K562 (cell line): Measurements from ENCODE around the gene MBP. TPM values are rescaled to one million over a fixed set of nuclear protein-coding genes. Genes with fewer than 3 reads are reported as not detected.

Source experiments
- ATAC-seq: fragments of 200-7000 bp; cut with Tn5 transposase; 3 replicates; pipeline ENCODE4 v1.9.1; 2020; ENCODE audit warnings: moderate library complexity
- BruUV-seq: library from RNA; stranded (reverse); fragments of 400-500 nt; replicated peaks from 2 replicates; lab custom pipeline; 2021; lab: Mats Ljungman, UMichigan
- CTCF ChIA-PET: fragments of 300-600 bp; formaldehyde crosslinking; extraction: SDS; loops from one replicate; lab custom pipeline; 2021; ENCODE audit warnings: low intra/inter-chr PET ratio; lab: Yijun Ruan, JAX
- POLR2A ChIA-PET: fragments of 300-600, 350-650 bp; sonication (Branson Sonifier 250); formaldehyde crosslinking; extraction: SDS; loops from one replicate; lab custom pipeline; 2021; ENCODE audit warnings: antibody characterized with exemption, inconsistent platforms; lab: Yijun Ruan, JAX
- DNase-seq, 4 experiments: peaks; one replicate each; pipeline versions ENCODE4 v3.0.0 to v3.0.0-alpha.2; 2011 to 2018; ENCODE audit warnings: low spot score in 3 of 4, mixed read lengths in 3 of 4; ENCODE audit errors: extremely low read depth in 1 of 4
- FAIRE-seq: peaks from 2 replicates; lab custom pipeline; 2011; peaks lifted over from hg19 to GRCh38; lab: Jason Lieb, UNC
- H2AFZ ChIP-seq: 2 replicates; pipeline ENCODE4 v1.6.0; 2011; ENCODE audit warnings: low read depth, low read length, control low read depth, inconsistent platforms
- H3K27ac ChIP-seq: fragments of 200-600 bp; 3 replicates; pipeline ENCODE4 v1.8.0; 2011; ENCODE audit warnings: low read depth, mild to moderate bottlenecking, control low read depth, inconsistent platforms, low read length, moderate library complexity, mixed read lengths; ENCODE audit errors: extremely low read depth
- H3K27me3 ChIP-seq, 2 experiments: fragments of 300-600 bp in 1 of 2; 2 replicates in 1 of 2; 3 replicates in 1 of 2; pipeline versions ENCODE4 v1.6.0 to v1.8.0; 2011; ENCODE audit warnings: inconsistent platforms in 2 of 2, low read length in 2 of 2, mild to moderate bottlenecking in 1 of 2, mixed read lengths in 1 of 2, moderate library complexity in 1 of 2; ENCODE audit not compliant: control insufficient read depth in 2 of 2, insufficient read depth in 2 of 2
- H3K36me3 ChIP-seq: fragments of 300-600 bp; 3 replicates; pipeline ENCODE4 v1.8.0; 2011; ENCODE audit warnings: mild to moderate bottlenecking, low read length, inconsistent platforms; ENCODE audit not compliant: control insufficient read depth, insufficient read depth
- H3K4me1 ChIP-seq, 2 experiments: fragments of 200-600 bp in 1 of 2; replicated peaks in 1 of 2; 2 replicates in 1 of 2; 3 replicates in 1 of 2; pipeline versions ENCODE4 v1.5.1 to v1.8.0; 2011; ENCODE audit warnings: inconsistent platforms in 2 of 2, low read length in 2 of 2, mild to moderate bottlenecking in 1 of 2, mixed read lengths in 1 of 2, moderate library complexity in 1 of 2; ENCODE audit not compliant: control insufficient read depth in 2 of 2, insufficient read depth in 2 of 2
- H3K4me2 ChIP-seq: 2 replicates; pipeline ENCODE4 v1.6.1; 2011; ENCODE audit warnings: low read length, control low read depth, inconsistent platforms, mixed read lengths; ENCODE audit not compliant: insufficient read depth
- H3K4me3 ChIP-seq: fragments of 200-600 bp; sonication (generic), shearing (Covaris generic); 2 replicates; pipeline ENCODE4 v1.5.1; 2016; ENCODE audit warnings: control low read depth, inconsistent platforms
- H3K79me2 ChIP-seq: fragments of 200-600 bp; 3 replicates; pipeline ENCODE4 v1.8.0; 2011; ENCODE audit warnings: low read length, inconsistent platforms; ENCODE audit not compliant: control insufficient read depth, insufficient read depth
- H3K9ac ChIP-seq, 2 experiments: 2 replicates each; pipeline versions ENCODE4 v1.6.0 to v1.6.1; 2011; ENCODE audit warnings: low read depth in 2 of 2, low read length in 2 of 2, control low read depth in 1 of 2, inconsistent platforms in 1 of 2, mild to moderate bottlenecking in 1 of 2, mixed read lengths in 1 of 2; ENCODE audit not compliant: insufficient read depth in 1 of 2
- H3K9me1 ChIP-seq: one replicate; pipeline ENCODE4 v1.6.0; 2011; ENCODE audit warnings: inconsistent platforms, mild to moderate bottlenecking, low read length, moderate library complexity; ENCODE audit not compliant: control insufficient read depth, insufficient read depth
- H3K9me3 ChIP-seq: replicated peaks from 2 replicates; pipeline ENCODE4 v1.5.1; 2011; ENCODE audit warnings: low read depth, low read length, inconsistent platforms; ENCODE audit not compliant: control insufficient read depth, insufficient read depth
- H4K20me1 ChIP-seq: replicated peaks from 2 replicates; pipeline ENCODE4 v1.6.1; 2011; ENCODE audit warnings: low read length, inconsistent platforms, mixed read lengths; ENCODE audit not compliant: control insufficient read depth, insufficient read depth
- KLF16 ChIP-seq: IDR thresholded peaks from 2 replicates; pipeline ENCODE4 v1.6.1; 2016; ENCODE audit warnings: antibody characterized with exemption
- MEF2D ChIP-seq: conservative IDR thresholded peaks from 2 replicates; pipeline ENCODE4 v1.6.1; 2016; ENCODE audit warnings: low read depth, missing genetic modification characterization, missing compliant biosample characterization
- OTX1 ChIP-seq: fragments of 450-650 bp; formaldehyde crosslinking; IDR thresholded peaks from 2 replicates; pipeline ENCODE4 v1.4.0; 2022; ENCODE audit warnings: mild to moderate bottlenecking
- ZNF316 ChIP-seq: fragments of 450-650 bp; IDR thresholded peaks from 2 replicates; pipeline ENCODE4 v1.6.1; 2016
- ZSCAN29 ChIP-seq: fragments of 450-650 bp; IDR thresholded peaks from 2 replicates; pipeline ENCODE4 v1.6.1; 2017
- WGBS: fragments of 100-300 bp; shearing (Covaris generic); methylation state at CpG from one replicate; pipeline ENCODE4 v1.1.6; 2016; ENCODE audit warnings: low coverage, mixed read lengths; ENCODE audit not compliant: insufficient coverage; ENCODE audit errors: missing lambda C conversion rate; 5-methylcytosine and 5-hydroxymethylcytosine counted together
- in situ Hi-C: fragments of 300-500 bp; cut with MboI; formaldehyde crosslinking; loops from 4 replicates; pipeline ENCODE4 v1.15.0; 2018; ENCODE audit warnings: inconsistent platforms, mixed read lengths
- intact Hi-C: fragments of 100-400 bp; cut with micrococcal nuclease; formaldehyde crosslinking; loops from 2 replicates; pipeline ENCODE4 v1.14.2; 2022
- polyA plus RNA-seq, 8 experiments: library from polyadenylated mRNA; depleted of rRNA in 4 of 8; stranded (reverse) in 5 of 8; unstranded in 3 of 8; fragments of >200 nt; fragmentation: Nextera tagmentation in 2 of 8; fragmentation: Illumina TruSeq in 1 of 8; extraction: Ambion mirVana in 2 of 8; extraction: Trizol in 1 of 8; gene quantifications; 2 replicates each; pipeline versions ENCODE4 v1.2.1 to v1.2.3, GENCODE V29; 2011 to 2014; ENCODE audit warnings: inconsistent platforms in 1 of 8, missing spikeins in 1 of 8
- total RNA-seq, 7 experiments: library from RNA; depleted of rRNA in 6 of 7; stranded (reverse); fragments of >200 nt in 6 of 7; fragmentation: Illumina TruSeq in 2 of 7; extraction: Trizol in 2 of 7; gene quantifications; 2 replicates each; pipeline versions ENCODE4 v1.2.1 to v1.2.3, GENCODE V29; 2011 to 2021; ENCODE audit warnings: low replicate concordance in 1 of 7
- TF ChIP-seq, protein P1 (sequence below): sonication (generic); formaldehyde crosslinking; IDR thresholded peaks from 2 replicates; pipeline ENCODE4 v1.8.1; 2023; ENCODE audit warnings: mild to moderate bottlenecking, missing genetic modification reagents
- TF ChIP-seq, protein P2 (sequence below): fragments of 250-450 bp; sonication (Bioruptor Pico); IDR thresholded peaks from 2 replicates; pipeline ENCODE4 v1.9.0; 2021; ENCODE audit warnings: mild to moderate bottlenecking, inconsistent platforms
- TF ChIP-seq, protein P3 (sequence below): sonication (generic); formaldehyde crosslinking; IDR thresholded peaks from 2 replicates; pipeline ENCODE4 v1.8.1; 2023; ENCODE audit warnings: mild to moderate bottlenecking, missing genetic modification reagents

Gene MBP
- total and polyA plus RNA-seq, 9 of the 15 experiments (the other 6 are each of a cell fraction or from before 2014, with no cell fraction given), result 0.09 TPM; not detected in 8

DNA sequence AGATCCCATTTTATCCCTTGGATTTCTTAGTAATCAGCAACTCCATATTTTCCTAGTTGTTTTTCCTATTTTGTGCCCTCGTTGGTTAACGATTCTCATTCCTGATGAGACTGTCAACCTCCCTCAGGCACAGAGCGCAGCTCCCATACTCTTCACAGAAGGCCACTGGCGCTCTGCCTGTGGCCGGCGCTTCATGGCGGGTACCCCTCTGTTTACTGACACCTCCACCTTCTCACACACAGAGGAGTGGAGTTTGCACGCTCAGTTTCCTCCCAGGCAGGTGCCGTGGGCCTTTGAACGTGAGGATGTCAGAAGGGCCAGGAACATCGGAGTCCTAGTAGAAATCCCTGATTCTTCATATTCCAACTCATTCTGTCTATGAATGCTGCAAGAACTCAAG lies 139.0 kb downstream of the MBP start:
- Histone ChIP-seq H3K79me2 (no peaks in the 10 kb centered on the region), H2AFZ (no peak overlapping the region), H3K27ac (no peak overlapping the region), H4K20me1 (no peaks in the 10 kb centered on the region; the same call in 1 of the 2 replicates), H3K9me1 (no peaks in the 10 kb centered on the region), H3K9ac (no peak overlapping the region), H3K36me3 (no peaks in the 10 kb centered on the region), H3K9me3 (no peaks in the 10 kb centered on the region), H3K4me2 (no peak overlapping the region), H3K4me3 (no peak overlapping the region), H3K27me3 (peaks cover 25 to 68% of the 10 kb centered on the region in 2 experiments), H3K4me1 (no peaks in the 10 kb centered on the region; a peak in 1 of 5 replicates)
- no peak for DNase-seq
- ChIA-PET POLR2A (no interaction called here), CTCF (no interaction called here)
- BruUV-seq, result no TSS peak
- in situ Hi-C loops, result no loop called here
- WGBS, result 2% methylated on average over 11 of the region's 11 CpGs
- TF ChIP-seq ZNF316 (no peak), KLF16 (no peak), OTX1 (CRISPR knock-in tag) (no peak), ZSCAN29 (no peak), MEF2D (no peak)
- TF ChIP-seq, protein P1, sequence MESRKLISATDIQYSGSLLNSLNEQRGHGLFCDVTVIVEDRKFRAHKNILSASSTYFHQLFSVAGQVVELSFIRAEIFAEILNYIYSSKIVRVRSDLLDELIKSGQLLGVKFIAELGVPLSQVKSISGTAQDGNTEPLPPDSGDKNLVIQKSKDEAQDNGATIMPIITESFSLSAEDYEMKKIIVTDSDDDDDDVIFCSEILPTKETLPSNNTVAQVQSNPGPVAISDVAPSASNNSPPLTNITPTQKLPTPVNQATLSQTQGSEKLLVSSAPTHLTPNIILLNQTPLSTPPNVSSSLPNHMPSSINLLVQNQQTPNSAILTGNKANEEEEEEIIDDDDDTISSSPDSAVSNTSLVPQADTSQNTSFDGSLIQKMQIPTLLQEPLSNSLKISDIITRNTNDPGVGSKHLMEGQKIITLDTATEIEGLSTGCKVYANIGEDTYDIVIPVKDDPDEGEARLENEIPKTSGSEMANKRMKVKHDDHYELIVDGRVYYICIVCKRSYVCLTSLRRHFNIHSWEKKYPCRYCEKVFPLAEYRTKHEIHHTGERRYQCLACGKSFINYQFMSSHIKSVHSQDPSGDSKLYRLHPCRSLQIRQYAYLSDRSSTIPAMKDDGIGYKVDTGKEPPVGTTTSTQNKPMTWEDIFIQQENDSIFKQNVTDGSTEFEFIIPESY (CRISPR knock-in tag), result no peak
- TF ChIP-seq, protein P2, sequence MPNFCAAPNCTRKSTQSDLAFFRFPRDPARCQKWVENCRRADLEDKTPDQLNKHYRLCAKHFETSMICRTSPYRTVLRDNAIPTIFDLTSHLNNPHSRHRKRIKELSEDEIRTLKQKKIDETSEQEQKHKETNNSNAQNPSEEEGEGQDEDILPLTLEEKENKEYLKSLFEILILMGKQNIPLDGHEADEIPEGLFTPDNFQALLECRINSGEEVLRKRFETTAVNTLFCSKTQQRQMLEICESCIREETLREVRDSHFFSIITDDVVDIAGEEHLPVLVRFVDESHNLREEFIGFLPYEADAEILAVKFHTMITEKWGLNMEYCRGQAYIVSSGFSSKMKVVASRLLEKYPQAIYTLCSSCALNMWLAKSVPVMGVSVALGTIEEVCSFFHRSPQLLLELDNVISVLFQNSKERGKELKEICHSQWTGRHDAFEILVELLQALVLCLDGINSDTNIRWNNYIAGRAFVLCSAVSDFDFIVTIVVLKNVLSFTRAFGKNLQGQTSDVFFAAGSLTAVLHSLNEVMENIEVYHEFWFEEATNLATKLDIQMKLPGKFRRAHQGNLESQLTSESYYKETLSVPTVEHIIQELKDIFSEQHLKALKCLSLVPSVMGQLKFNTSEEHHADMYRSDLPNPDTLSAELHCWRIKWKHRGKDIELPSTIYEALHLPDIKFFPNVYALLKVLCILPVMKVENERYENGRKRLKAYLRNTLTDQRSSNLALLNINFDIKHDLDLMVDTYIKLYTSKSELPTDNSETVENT (CRISPR knock-in tag), result no peak
- TF ChIP-seq, protein P3, sequence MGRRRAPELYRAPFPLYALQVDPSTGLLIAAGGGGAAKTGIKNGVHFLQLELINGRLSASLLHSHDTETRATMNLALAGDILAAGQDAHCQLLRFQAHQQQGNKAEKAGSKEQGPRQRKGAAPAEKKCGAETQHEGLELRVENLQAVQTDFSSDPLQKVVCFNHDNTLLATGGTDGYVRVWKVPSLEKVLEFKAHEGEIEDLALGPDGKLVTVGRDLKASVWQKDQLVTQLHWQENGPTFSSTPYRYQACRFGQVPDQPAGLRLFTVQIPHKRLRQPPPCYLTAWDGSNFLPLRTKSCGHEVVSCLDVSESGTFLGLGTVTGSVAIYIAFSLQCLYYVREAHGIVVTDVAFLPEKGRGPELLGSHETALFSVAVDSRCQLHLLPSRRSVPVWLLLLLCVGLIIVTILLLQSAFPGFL (CRISPR knock-in tag), result no peak
- intact Hi-C loops, result no loop called here
- no peak for FAIRE-seq
- no peak for ATAC-seq
